OCI-LY1 (cell line): ENCODE data around the gene CHAF1A.

ENCODE experiments used
- CTCF ChIP-seq: fragments of 200-600 bp; sonication (generic), shearing (Covaris generic); IDR thresholded peaks from 2 replicates; pipeline ENCODE4 v1.5.1; 2017; ENCODE audit warnings: mild to moderate bottlenecking, antibody characterized with exemption, low read length, moderate library complexity, mixed read lengths
- EZH2 ChIP-seq: fragments of 200-600 bp; sonication (generic), shearing (Covaris generic); IDR thresholded peaks from 2 replicates; pipeline ENCODE4 v1.8.0; 2017; ENCODE audit warnings: borderline replicate concordance, mixed run types, mild to moderate bottlenecking, antibody characterized with exemption, low read length, moderate library complexity, mixed read lengths

GRCh38 chr19:4365791-4366665, 36.4 kb upstream of the CHAF1A start:
- TF ChIP-seq CTCF, result no peak
- TF ChIP-seq EZH2, result no peak
